Upper lobe of left lung (tissue), 4 donors: Measurements from ENCODE around the gene PCMTD2.

Experiments used
- EP300 ChIP-seq, 4 donors: sonication (generic); formaldehyde crosslinking; IDR thresholded peaks; one replicate each; pipeline ENCODE4 v1.5.1; 2017; ENCODE audit warnings: antibody characterized with exemption in 4 of 4, control low read depth in 2 of 4
- POLR2A ChIP-seq, 4 donors: fragments of 450-650 bp; IDR thresholded peaks; one replicate each; pipeline ENCODE4 v1.5.1; 2016 to 2017; ENCODE audit warnings: antibody characterized with exemption in 4 of 4, mild to moderate bottlenecking in 2 of 4
- POLR2AphosphoS5 ChIP-seq, 2 donors: sonication (generic); formaldehyde crosslinking; IDR thresholded peaks; one replicate each; pipeline ENCODE4 v1.5.1; 2017; ENCODE audit warnings: antibody characterized with exemption in 2 of 2
- TF ChIP-seq, protein P1 (sequence below), 6 experiments: fragments of 450-650 bp in 4 of 6; fragments of 200-600 bp in 2 of 6; sonication (generic) in 2 of 6; IDR thresholded peaks; one replicate each; pipeline ENCODE4 v1.5.1; 2016 to 2019; ENCODE audit warnings: antibody characterized with exemption in 6 of 6

DNA sequence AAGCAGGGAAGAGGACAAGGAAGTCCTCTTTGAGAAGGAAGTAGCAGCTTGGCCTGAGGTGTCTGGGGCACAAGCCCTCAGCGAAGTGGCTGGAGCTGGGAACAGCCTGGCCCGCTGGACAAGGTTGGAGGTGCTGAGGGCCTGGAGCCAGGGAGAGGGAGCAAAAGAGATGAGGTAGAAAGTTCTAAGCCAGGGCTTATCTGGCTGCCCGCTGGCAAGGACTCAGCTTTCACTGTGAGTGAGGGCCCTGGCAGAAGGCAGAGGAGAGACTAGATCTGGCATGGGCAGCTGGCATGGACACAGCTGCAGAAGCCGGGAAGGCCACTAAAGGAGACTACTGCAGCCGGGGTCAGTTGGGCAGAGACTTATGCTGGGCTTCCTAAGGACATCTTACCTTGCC lies 21.8 kb upstream of the PCMTD2 start:
- TF ChIP-seq POLR2A (IDR thresholded peaks at IDR 0.05) = no peak
- TF ChIP-seq, protein P1, sequence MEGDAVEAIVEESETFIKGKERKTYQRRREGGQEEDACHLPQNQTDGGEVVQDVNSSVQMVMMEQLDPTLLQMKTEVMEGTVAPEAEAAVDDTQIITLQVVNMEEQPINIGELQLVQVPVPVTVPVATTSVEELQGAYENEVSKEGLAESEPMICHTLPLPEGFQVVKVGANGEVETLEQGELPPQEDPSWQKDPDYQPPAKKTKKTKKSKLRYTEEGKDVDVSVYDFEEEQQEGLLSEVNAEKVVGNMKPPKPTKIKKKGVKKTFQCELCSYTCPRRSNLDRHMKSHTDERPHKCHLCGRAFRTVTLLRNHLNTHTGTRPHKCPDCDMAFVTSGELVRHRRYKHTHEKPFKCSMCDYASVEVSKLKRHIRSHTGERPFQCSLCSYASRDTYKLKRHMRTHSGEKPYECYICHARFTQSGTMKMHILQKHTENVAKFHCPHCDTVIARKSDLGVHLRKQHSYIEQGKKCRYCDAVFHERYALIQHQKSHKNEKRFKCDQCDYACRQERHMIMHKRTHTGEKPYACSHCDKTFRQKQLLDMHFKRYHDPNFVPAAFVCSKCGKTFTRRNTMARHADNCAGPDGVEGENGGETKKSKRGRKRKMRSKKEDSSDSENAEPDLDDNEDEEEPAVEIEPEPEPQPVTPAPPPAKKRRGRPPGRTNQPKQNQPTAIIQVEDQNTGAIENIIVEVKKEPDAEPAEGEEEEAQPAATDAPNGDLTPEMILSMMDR (IDR thresholded peaks at IDR 0.05) = no peak
- TF ChIP-seq POLR2AphosphoS5 (IDR thresholded peaks at IDR 0.05) = no peak
- no peak for TF ChIP-seq EP300 (IDR thresholded peaks at IDR 0.05)
